ENCODE results near the gene BRINP3. TPM values are rescaled to one million over a fixed set of nuclear protein-coding genes. Genes with fewer than 3 reads are reported as not detected.

The BRINP3 gene
- total and polyA plus RNA-seq, 2 experiments from 2014 or later, result 5.0 to 6.3 TPM

DNA sequence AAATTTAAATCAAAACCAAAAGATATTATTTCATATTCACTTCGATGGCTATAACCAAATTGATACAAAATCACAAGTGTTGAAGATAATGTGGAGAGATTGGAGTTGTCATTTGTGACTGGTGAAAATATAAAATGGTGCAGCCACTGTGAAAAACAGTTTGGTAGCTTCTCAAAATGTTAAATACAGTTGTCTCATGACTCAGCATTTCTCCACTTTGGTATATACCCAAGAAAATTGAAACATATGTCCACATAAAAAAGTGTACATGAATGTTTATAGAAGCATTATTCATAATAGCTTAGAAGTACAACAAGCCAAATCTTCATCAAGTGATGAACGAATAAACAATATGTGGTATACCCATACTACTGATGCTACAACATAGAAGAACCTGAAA lies 318.5 kb downstream of the BRINP3 start:
- TF ChIP-seq, protein P1, sequence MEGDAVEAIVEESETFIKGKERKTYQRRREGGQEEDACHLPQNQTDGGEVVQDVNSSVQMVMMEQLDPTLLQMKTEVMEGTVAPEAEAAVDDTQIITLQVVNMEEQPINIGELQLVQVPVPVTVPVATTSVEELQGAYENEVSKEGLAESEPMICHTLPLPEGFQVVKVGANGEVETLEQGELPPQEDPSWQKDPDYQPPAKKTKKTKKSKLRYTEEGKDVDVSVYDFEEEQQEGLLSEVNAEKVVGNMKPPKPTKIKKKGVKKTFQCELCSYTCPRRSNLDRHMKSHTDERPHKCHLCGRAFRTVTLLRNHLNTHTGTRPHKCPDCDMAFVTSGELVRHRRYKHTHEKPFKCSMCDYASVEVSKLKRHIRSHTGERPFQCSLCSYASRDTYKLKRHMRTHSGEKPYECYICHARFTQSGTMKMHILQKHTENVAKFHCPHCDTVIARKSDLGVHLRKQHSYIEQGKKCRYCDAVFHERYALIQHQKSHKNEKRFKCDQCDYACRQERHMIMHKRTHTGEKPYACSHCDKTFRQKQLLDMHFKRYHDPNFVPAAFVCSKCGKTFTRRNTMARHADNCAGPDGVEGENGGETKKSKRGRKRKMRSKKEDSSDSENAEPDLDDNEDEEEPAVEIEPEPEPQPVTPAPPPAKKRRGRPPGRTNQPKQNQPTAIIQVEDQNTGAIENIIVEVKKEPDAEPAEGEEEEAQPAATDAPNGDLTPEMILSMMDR (IDR thresholded peaks at IDR 0.05; ENCODE audit: low read depth, low read length), result no peak
- Histone ChIP-seq H3K27ac (no peak overlapping the region), H3K9me3 (ENCODE audit: low read depth) (no peaks in the 10 kb centered on the region), H3K36me3 (no peaks in the 10 kb centered on the region), H3K4me1 (ENCODE audit: low read depth) (no peaks in the 10 kb centered on the region), H3K4me3 (no peak overlapping the region), H3K27me3 (no peaks in the 10 kb centered on the region)
- DNase-seq (ENCODE audit: low read depth in 1 of 2, low spot score in 1 of 2), result no peak

DNA sequence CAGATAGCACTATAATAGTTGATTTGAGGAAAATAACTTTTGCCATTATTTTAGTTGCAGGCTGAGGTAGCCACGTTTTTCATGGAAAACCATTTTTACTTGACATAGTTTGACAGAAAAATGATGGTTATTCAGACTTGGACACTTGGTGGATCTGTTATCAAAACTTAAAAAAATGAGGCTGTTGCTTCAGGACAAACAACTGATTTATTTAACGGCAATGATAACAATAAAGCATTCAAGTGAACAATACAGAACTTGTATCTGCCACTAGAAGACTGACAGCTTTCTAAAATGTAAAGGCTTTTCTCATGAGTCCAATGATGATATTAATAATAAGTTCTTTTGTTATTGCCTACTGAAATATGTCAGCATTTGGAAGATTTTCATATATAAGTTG lies 322.9 kb downstream of the BRINP3 start:
- Histone ChIP-seq H3K27ac (no peak overlapping the region), H3K4me3 (no peak overlapping the region), H3K9me3 (ENCODE audit: low read depth) (no peaks in the 10 kb centered on the region), H3K4me1 (ENCODE audit: low read depth) (no peaks in the 10 kb centered on the region), H3K36me3 (no peaks in the 10 kb centered on the region), H3K27me3 (no peaks in the 10 kb centered on the region)
- TF ChIP-seq, protein P1 (IDR thresholded peaks at IDR 0.05; ENCODE audit: low read depth, low read length), result no peak
- DNase-seq (ENCODE audit: low read depth in 1 of 2, low spot score in 1 of 2), result no peak

DNA sequence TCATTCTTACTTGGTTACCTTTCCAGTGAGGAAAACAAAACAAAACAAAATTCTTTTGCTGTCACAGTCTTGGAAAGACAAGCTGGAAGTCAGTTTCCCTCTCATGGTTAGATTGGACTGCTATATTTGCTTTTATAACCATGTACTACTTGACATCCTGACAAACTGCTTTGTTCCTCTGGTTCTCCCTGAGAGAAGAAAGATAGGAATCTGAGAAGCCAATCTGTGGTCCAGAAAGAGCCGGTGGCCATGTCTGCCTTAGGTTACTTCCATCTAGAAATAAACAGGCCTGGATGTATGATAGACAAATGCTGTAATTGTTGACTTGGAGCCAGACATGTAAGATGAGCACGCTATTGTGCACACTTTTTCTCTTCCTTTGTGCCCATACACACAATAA lies 330.0 kb downstream of the BRINP3 start:
- H3K4me3 ChIP-seq, result no peak overlapping the region
- no peaks in the 10 kb centered on the region for H3K27me3 ChIP-seq
- TF ChIP-seq, protein P1 (IDR thresholded peaks at IDR 0.05; ENCODE audit: low read depth, low read length), result no peak
- H3K4me1 ChIP-seq (ENCODE audit: low read depth), result no peaks in the 10 kb centered on the region
- DNase-seq (ENCODE audit: low read depth in 1 of 2, low spot score in 1 of 2), result no peak
- H3K27ac ChIP-seq, result no peak overlapping the region
- no peaks in the 10 kb centered on the region for H3K9me3 ChIP-seq (ENCODE audit: low read depth)
- no peaks in the 10 kb centered on the region for H3K36me3 ChIP-seq

DNA sequence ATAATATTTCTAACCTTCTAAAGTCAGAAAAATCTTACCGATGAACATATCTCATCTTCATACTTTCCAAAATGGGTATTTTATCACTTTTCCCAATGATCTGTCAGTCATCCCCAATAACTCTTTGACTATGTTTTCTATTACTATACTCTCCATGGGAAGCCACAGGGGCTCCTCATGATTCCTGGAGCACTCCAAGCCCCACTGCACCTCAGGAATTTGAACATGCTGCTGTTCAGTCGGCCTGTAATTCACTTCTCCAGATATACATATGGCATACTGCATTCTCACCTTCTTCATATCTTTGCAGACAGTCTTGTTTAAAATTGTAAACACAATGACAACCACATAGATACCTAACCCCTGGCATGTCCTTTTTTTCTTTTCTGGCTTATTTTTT lies 333.0 kb downstream of the BRINP3 start:
- Histone ChIP-seq H3K27ac (no peak overlapping the region), H3K9me3 (ENCODE audit: low read depth) (no peaks in the 10 kb centered on the region), H3K27me3 (no peaks in the 10 kb centered on the region), H3K4me1 (ENCODE audit: low read depth) (no peaks in the 10 kb centered on the region), H3K36me3 (no peaks in the 10 kb centered on the region), H3K4me3 (no peak overlapping the region)
- no peak for DNase-seq (ENCODE audit: low read depth in 1 of 2, low spot score in 1 of 2)
- TF ChIP-seq, protein P1 (IDR thresholded peaks at IDR 0.05; ENCODE audit: low read depth, low read length), result no peak

DNA sequence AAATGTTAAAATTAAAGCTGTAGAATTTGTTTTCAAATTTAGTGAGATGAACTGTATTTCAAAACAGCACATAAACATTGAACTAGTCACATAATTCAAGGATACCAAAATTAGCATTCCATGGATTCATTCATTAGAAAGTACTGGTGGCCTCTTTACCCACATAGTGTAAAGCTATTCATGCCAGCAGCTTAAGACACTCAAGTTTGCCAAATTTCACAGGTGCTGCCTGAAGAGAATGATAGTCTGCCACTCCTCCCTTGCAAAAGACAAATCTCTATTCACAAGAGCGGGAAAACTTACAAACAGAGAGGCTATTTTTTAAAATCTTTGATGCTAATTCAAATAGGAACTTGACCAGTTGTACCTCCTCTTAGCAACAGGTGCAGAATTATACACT lies 337.0 kb downstream of the BRINP3 start:
- no peak for DNase-seq (ENCODE audit: low read depth in 1 of 2, low spot score in 1 of 2)
- H3K27me3 ChIP-seq, result no peaks in the 10 kb centered on the region
- H3K36me3 ChIP-seq, result no peaks in the 10 kb centered on the region
- no peak overlapping the region for H3K4me3 ChIP-seq
- H3K27ac ChIP-seq, result no peak overlapping the region
- no peaks in the 10 kb centered on the region for H3K4me1 ChIP-seq (ENCODE audit: low read depth)
- TF ChIP-seq, protein P1 (IDR thresholded peaks at IDR 0.05; ENCODE audit: low read depth, low read length), result no peak
- H3K9me3 ChIP-seq (ENCODE audit: low read depth), result no peaks in the 10 kb centered on the region

DNA sequence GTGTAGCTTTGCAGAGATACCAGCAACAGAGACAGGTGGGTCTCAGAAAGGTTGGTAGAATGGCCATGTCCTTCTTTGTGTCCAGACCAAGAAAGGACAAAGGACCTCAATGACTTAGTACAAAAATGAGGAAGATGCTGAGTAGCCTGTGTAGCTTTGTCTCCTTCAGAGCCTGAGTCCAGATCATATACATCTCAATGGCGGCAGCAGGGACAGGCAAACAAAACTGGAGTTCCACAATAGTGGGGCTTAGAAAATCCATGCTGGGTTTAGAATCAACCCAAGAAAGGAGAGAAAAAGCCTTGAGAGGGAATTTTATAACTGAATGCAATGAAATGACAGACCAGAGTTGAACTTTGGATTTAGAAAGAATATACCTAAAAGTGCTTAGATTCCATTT lies 339.0 kb downstream of the BRINP3 start:
- no peak for DNase-seq (ENCODE audit: low read depth in 1 of 2, low spot score in 1 of 2)
- no peaks in the 10 kb centered on the region for H3K4me1 ChIP-seq (ENCODE audit: low read depth)
- H3K9me3 ChIP-seq (ENCODE audit: low read depth), result no peaks in the 10 kb centered on the region
- H3K27ac ChIP-seq, result no peak overlapping the region
- TF ChIP-seq, protein P1 (IDR thresholded peaks at IDR 0.05; ENCODE audit: low read depth, low read length), result no peak
- no peaks in the 10 kb centered on the region for H3K36me3 ChIP-seq
- no peak overlapping the region for H3K4me3 ChIP-seq
- no peaks in the 10 kb centered on the region for H3K27me3 ChIP-seq

Data from cardiac muscle cell (in vitro differentiated cells and primary cell).